Activated naive CD4-positive, alpha-beta T cell treated with anti-CD3 and anti-CD28 coated beads, Interleukin-2, amount 50 U/mL, for 24 hours (primary cell): Measurements from ENCODE around the gene CAP1.
"Not testable (repeated sequence)": the region's sequence is repeated elsewhere in the genome, so short reads cannot be mapped to it uniquely, and the experiment has no call there.

Experiments used
- H3K27ac Mint-ChIP-seq: one replicate; pipeline ENCODE4 v1.8.0; 2021; ENCODE audit warnings: mild to moderate bottlenecking, mixed read lengths
- H3K27me3 Mint-ChIP-seq: one replicate; pipeline ENCODE4 v1.8.0; 2021; ENCODE audit warnings: mixed read lengths
- H3K36me3 Mint-ChIP-seq: one replicate; pipeline ENCODE4 v1.8.0; 2021; ENCODE audit warnings: mixed read lengths
- H3K4me1 Mint-ChIP-seq: one replicate; pipeline ENCODE4 v1.8.0; 2021; ENCODE audit warnings: mixed read lengths
- H3K4me3 Mint-ChIP-seq: one replicate; pipeline ENCODE4 v1.8.0; 2021; ENCODE audit warnings: mild to moderate bottlenecking, mixed read lengths
- H3K9me3 Mint-ChIP-seq: one replicate; pipeline ENCODE4 v1.8.0; 2021; ENCODE audit warnings: mixed read lengths

Gene CAP1, protein sequence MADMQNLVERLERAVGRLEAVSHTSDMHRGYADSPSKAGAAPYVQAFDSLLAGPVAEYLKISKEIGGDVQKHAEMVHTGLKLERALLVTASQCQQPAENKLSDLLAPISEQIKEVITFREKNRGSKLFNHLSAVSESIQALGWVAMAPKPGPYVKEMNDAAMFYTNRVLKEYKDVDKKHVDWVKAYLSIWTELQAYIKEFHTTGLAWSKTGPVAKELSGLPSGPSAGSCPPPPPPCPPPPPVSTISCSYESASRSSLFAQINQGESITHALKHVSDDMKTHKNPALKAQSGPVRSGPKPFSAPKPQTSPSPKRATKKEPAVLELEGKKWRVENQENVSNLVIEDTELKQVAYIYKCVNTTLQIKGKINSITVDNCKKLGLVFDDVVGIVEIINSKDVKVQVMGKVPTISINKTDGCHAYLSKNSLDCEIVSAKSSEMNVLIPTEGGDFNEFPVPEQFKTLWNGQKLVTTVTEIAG

GRCh38 chr1:40040511-40041465 lies at the start of gene CAP1:
CAP1 (plus strand) TSS chr1:40040729; CDS start chr1:40059347, 18,618 bp downstream.
- Mint-ChIP-seq H3K4me3 (peak within 1 kb of the TSS; percentile 97), H3K4me1 (peaks cover 79% of the 10 kb centered on the region), H3K27me3 (no peaks in the 10 kb centered on the region), H3K36me3 (peaks cover 11% of the 10 kb centered on the region), H3K9me3 (no peaks in the 10 kb centered on the region), H3K27ac (peak within 1 kb of the TSS; percentile 98)

- H3K9me3 Mint-ChIP-seq = no peaks in the 10 kb centered on the region
- H3K36me3 Mint-ChIP-seq = no peaks in the 10 kb centered on the region
- no peak overlapping the region for H3K27ac Mint-ChIP-seq
- H3K4me1 Mint-ChIP-seq = peaks cover 14% of the 10 kb centered on the region
- no peak overlapping the region for H3K4me3 Mint-ChIP-seq
- H3K27me3 Mint-ChIP-seq = no peaks in the 10 kb centered on the region
Measured at GRCh38 chr1:39992234-39992633, 48.3 kb upstream of the CAP1 start.

GRCh38 chr1:39992888-39993287 lies 47.6 kb upstream of the CAP1 start:
- H3K4me3 Mint-ChIP-seq = no peak overlapping the region

DNA sequence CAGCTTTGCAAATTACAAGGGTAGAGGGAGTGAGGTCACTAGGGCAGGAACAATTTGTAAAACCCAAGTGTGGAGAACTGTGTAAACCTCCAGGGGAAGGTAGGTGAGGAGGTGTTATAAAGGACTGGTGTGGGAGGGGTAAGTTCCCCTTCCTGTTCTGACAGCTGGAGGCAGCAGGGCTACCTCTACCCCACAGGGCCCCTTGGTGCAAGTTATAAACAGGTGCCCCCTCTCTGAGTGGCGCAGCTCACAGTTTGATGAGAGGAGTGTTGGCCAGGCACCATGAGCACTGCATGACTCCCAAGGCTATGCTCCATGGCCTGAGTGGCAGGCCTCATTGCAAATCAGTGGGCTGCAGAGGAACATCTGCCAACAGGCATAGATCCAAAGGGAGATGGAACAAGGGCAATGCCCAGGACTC lies 44.5 kb upstream of the CAP1 start:
- Mint-ChIP-seq H3K4me1 (peaks cover 14% of the 10 kb centered on the region), H3K36me3 (no peaks in the 10 kb centered on the region), H3K27ac (no peak overlapping the region), H3K4me3 (no peak overlapping the region), H3K9me3 (no peaks in the 10 kb centered on the region), H3K27me3 (no peaks in the 10 kb centered on the region)

More at GRCh38 chr1:39992888-39993287, 47.6 kb upstream of the CAP1 start:
- Mint-ChIP-seq H3K27me3 (no peaks in the 10 kb centered on the region), H3K9me3 (no peaks in the 10 kb centered on the region), H3K36me3 (no peaks in the 10 kb centered on the region), H3K27ac (no peak overlapping the region), H3K4me1 (peaks cover 14% of the 10 kb centered on the region)

DNA sequence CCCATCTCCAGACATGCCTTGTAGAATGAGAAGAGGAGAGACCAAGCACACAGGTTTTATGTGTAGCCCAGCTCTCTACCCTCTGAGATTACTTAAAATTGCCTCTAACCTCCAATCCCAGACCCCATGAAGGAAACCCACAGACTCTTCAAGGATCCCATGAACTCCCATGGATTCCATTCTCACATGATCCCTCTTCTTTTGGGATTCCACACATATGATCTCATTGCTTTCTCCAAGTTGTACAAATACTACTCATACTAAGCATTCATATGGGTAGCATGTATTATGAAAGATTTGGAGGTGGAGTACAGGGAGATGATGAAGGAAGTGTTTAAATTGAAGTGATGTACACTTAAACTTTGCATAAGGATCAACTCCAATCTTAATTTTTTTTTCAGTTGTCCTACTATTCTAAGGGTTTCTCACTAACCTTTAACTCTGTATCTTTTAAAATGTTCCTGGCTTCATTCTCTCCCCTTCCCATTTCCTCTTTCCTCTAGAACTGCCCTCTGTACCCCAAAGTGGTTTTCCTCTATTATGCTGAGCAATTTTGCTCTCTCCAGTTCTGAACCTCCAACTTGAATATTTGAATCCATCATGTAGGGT lies 44.0 kb upstream of the CAP1 start:
- Mint-ChIP-seq H3K27ac (no peak overlapping the region), H3K9me3 (no peaks in the 10 kb centered on the region), H3K36me3 (no peaks in the 10 kb centered on the region), H3K4me1 (peaks cover 14% of the 10 kb centered on the region), H3K27me3 (no peaks in the 10 kb centered on the region), H3K4me3 (no peak overlapping the region)

DNA sequence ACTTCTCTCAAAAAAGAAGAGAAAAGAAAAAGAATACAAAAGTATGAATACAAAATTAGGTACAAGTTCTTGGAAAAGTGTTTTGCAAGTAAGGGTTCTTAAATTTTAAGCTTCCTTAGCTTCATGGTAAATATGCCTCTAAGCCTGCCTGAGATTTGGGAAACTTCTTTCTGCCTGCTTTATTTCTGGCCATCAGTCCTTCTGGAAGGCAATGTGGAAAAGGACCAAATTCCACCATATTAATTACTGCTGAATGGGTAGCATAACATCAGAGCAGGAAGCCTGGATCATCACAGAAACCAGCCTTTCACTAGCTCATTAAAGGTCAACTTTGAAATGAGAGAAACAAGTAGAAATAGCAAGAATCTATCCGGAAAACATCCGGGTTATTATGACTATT lies 39.1 kb upstream of the CAP1 start:
- no peak overlapping the region for H3K4me3 Mint-ChIP-seq
- H3K27me3 Mint-ChIP-seq = no peaks in the 10 kb centered on the region
- no peaks in the 10 kb centered on the region for H3K9me3 Mint-ChIP-seq
- H3K36me3 Mint-ChIP-seq = peaks cover 1% of the 10 kb centered on the region
- H3K27ac Mint-ChIP-seq = no peak overlapping the region
- peaks cover 5% of the 10 kb centered on the region for H3K4me1 Mint-ChIP-seq

GRCh38 chr1:40003156-40004093 lies 37.1 kb upstream of the CAP1 start:
- Mint-ChIP-seq H3K27ac (no peak overlapping the region), H3K4me1 (no peaks in the 10 kb centered on the region), H3K4me3 (no peak overlapping the region), H3K27me3 (no peaks in the 10 kb centered on the region), H3K9me3 (no peaks in the 10 kb centered on the region), H3K36me3 (peaks cover 1% of the 10 kb centered on the region)

- H3K27ac Mint-ChIP-seq = no peak overlapping the region
- no peaks in the 10 kb centered on the region for H3K27me3 Mint-ChIP-seq
- H3K36me3 Mint-ChIP-seq = peaks cover 1% of the 10 kb centered on the region
- H3K4me1 Mint-ChIP-seq = no peaks in the 10 kb centered on the region
- H3K9me3 Mint-ChIP-seq = no peaks in the 10 kb centered on the region
- H3K4me3 Mint-ChIP-seq = no peak overlapping the region
Measured at GRCh38 chr1:40004857-40005256, 35.7 kb upstream of the CAP1 start.

- H3K27ac Mint-ChIP-seq, H3K4me1 Mint-ChIP-seq, H3K27me3 Mint-ChIP-seq, H3K4me3 Mint-ChIP-seq, H3K36me3 Mint-ChIP-seq, H3K9me3 Mint-ChIP-seq: not testable (repeated sequence)
Measured at GRCh38 chr1:40007481-40008034, 33.0 kb upstream of the CAP1 start.

DNA sequence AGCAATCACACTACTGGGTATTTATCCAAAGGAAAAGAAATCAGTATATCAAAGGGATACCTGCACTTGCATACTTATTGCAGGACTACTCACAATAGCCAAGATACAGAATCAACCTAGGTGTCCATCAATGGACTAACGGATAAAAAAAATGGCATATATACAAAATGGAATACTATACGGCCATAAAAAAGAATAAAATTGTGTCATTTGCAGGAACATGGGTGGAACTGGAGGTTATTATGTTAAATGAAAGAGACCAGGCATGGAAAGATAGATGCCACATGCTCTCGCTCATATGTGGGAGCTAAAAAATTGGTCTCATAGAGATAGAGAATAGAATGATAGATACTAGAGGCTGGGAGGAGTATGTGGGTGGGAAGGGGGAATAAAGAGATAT lies 29.3 kb upstream of the CAP1 start:
- Mint-ChIP-seq H3K36me3 (no peaks in the 10 kb centered on the region), H3K4me1 (peaks cover 13% of the 10 kb centered on the region), H3K9me3 (no peaks in the 10 kb centered on the region), H3K4me3 (no peak overlapping the region), H3K27me3 (no peaks in the 10 kb centered on the region), H3K27ac (no peak overlapping the region)

- no peaks in the 10 kb centered on the region for H3K36me3 Mint-ChIP-seq
- H3K27ac Mint-ChIP-seq = no peak overlapping the region
Measured at GRCh38 chr1:40014253-40014706, 26.2 kb upstream of the CAP1 start.

DNA sequence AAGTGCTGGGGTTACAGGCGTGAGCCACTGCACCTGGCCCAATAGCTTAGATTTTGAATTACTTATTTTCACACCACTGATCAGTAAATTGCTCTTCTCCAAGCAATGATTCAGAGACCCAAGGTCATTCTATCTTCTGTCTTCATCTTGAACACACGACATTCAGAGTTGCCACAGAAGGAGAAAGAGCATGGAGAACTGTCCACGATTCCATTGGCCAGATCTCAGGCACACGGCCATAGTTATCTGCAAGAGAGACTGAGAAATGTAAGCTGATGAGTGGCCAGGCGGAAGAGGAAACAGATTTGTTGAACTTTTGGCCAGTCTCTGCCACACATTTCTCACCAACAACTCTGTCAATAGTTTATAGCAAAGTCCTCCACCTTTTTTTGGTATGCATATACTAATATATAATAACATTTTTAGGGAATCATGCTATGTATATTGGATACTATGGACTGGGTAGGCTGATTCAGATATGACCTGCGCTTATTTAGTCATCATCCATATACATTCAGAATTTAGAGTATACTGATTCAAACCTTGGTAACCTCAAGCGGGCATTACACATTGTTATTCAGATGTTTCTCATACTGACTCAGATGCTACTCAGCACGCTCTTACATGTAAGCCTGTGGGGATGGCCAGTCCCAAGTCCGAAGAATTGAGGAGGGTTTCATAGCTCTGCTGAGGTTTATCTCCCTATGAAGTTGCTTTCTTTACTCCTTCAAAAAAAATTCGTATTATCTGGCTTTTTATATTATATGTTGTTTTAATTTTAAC lies 25.5 kb upstream of the CAP1 start:
- peak overlapping the region; percentile 2 for H3K27ac Mint-ChIP-seq
- no peak overlapping the region for H3K4me3 Mint-ChIP-seq
- peaks cover 13% of the 10 kb centered on the region for H3K4me1 Mint-ChIP-seq

More at GRCh38 chr1:40014253-40014706, 26.2 kb upstream of the CAP1 start:
- Mint-ChIP-seq H3K9me3 (no peaks in the 10 kb centered on the region), H3K27me3 (no peaks in the 10 kb centered on the region), H3K4me1 (peaks cover 13% of the 10 kb centered on the region), H3K4me3 (no peak overlapping the region)

GRCh38 chr1:40017951-40018575 lies 22.5 kb upstream of the CAP1 start:
- peaks cover 1% of the 10 kb centered on the region for H3K36me3 Mint-ChIP-seq
- H3K4me1 Mint-ChIP-seq = peaks cover 13% of the 10 kb centered on the region
- H3K27me3 Mint-ChIP-seq = no peaks in the 10 kb centered on the region
- H3K9me3 Mint-ChIP-seq = no peaks in the 10 kb centered on the region
- no peak overlapping the region for H3K27ac Mint-ChIP-seq
- no peak overlapping the region for H3K4me3 Mint-ChIP-seq

More for the DNA sequence above, 25.5 kb upstream of the CAP1 start:
- no peaks in the 10 kb centered on the region for H3K36me3 Mint-ChIP-seq
- H3K27me3 Mint-ChIP-seq = no peaks in the 10 kb centered on the region
- H3K9me3 Mint-ChIP-seq = no peaks in the 10 kb centered on the region
